ENCODE results near the gene LDLRAD2. TPM values are rescaled to one million over a fixed set of nuclear protein-coding genes. Genes with fewer than 3 reads are reported as not detected.

The LDLRAD2 gene
- total RNA-seq, 1 experiment from 2014 or later: not detected

GRCh38 chr1:21860971-21861370 lies 48.9 kb downstream of the LDLRAD2 start:
- Histone ChIP-seq H3K27me3 (ENCODE audit: low read length) (no peaks in the 10 kb centered on the region), H3K27ac (ENCODE audit: low read length) (no peak overlapping the region), H3K4me1 (ENCODE audit: insufficient read depth, low read length) (peaks cover 8% of the 10 kb centered on the region), H3K79me2 (ENCODE audit: low read length) (no peaks in the 10 kb centered on the region), H3K9ac (ENCODE audit: low read length) (no peak overlapping the region), H3K4me2 (ENCODE audit: low read length) (no peak overlapping the region), H3K36me3 (ENCODE audit: low read depth, low read length) (peaks cover 18% of the 10 kb centered on the region), H3F3A (ENCODE audit: low read length, unreplicated experiment) (no peaks in the 10 kb centered on the region), H2AFZ (ENCODE audit: low read length) (no peak overlapping the region), H3K9me3 (ENCODE audit: low read length) (no peaks in the 10 kb centered on the region), H3K9me2 (replicated peaks; ENCODE audit: low read length) (no peaks in the 10 kb centered on the region), H4K20me1 (ENCODE audit: low read length) (no peaks in the 10 kb centered on the region), H3K4me3 (ENCODE audit: low read length) (no peak overlapping the region)
- intact Hi-C loops (cut with micrococcal nuclease): no loop called here
- ATAC-seq (no peak), DNase-seq (no peak)
- TF ChIP-seq CTCF (conservative IDR thresholded peaks at IDR 0.05; ENCODE audit: low read depth, low read length) (no peak), EZH2 (IDR thresholded peaks at IDR 0.05; ENCODE audit: low read length, unreplicated experiment) (no peak), EZH2phosphoT487 (IDR thresholded peaks at IDR 0.05; ENCODE audit: borderline replicate concordance, low read length) (no peak)
- POLR2A ChIA-PET (ENCODE audit: unreplicated experiment): no interaction called here
- no TSS peak for BruUV-seq (replicated peaks)
- CTCF ChIA-PET: no interaction called here

GRCh38 chr1:21861602-21862429 lies 49.8 kb downstream of the LDLRAD2 start:
- Histone ChIP-seq H3K9ac (ENCODE audit: low read length) (no peak overlapping the region), H3K36me3 (ENCODE audit: low read depth, low read length) (peaks cover 15% of the 10 kb centered on the region), H3K27me3 (ENCODE audit: low read length) (no peaks in the 10 kb centered on the region), H3K9me3 (ENCODE audit: low read length) (no peaks in the 10 kb centered on the region), H3K79me2 (ENCODE audit: low read length) (no peaks in the 10 kb centered on the region), H3K9me2 (replicated peaks; ENCODE audit: low read length) (no peaks in the 10 kb centered on the region), H3K4me3 (ENCODE audit: low read length) (no peak overlapping the region), H3K4me1 (ENCODE audit: insufficient read depth, low read length) (peaks cover 11% of the 10 kb centered on the region), H2AFZ (ENCODE audit: low read length) (no peak overlapping the region), H3F3A (ENCODE audit: low read length, unreplicated experiment) (no peaks in the 10 kb centered on the region), H4K20me1 (ENCODE audit: low read length) (no peaks in the 10 kb centered on the region), H3K4me2 (ENCODE audit: low read length) (0 out of 2 replicates have a peak overlapping the region, but pooled peaks have one; percentile 8), H3K27ac (ENCODE audit: low read length) (peak overlapping the region; percentile 24; the same call in 1 of the 2 replicates)
- intact Hi-C loops (cut with micrococcal nuclease): no loop called here
- ChIA-PET POLR2A (ENCODE audit: unreplicated experiment) (no interaction called here), CTCF (no interaction called here)
- ATAC-seq: peak; percentile 69
- no peak for TF ChIP-seq CTCF (conservative IDR thresholded peaks at IDR 0.05; ENCODE audit: low read depth, low read length)
- TF ChIP-seq EZH2 (IDR thresholded peaks at IDR 0.05; ENCODE audit: low read length, unreplicated experiment): no peak
- no peak for TF ChIP-seq EZH2phosphoT487 (IDR thresholded peaks at IDR 0.05; ENCODE audit: borderline replicate concordance, low read length)
- peak; percentile 64 for DNase-seq
- no TSS peak for BruUV-seq (replicated peaks)

- Histone ChIP-seq H3K4me2 (ENCODE audit: low read length) (no peak overlapping the region), H3K4me1 (ENCODE audit: insufficient read depth, low read length) (peaks cover 13% of the 10 kb centered on the region), H3K36me3 (ENCODE audit: low read depth, low read length) (peaks cover 13% of the 10 kb centered on the region), H3K4me3 (ENCODE audit: low read length) (no peak overlapping the region), H3K79me2 (ENCODE audit: low read length) (no peaks in the 10 kb centered on the region), H3K27ac (ENCODE audit: low read length) (no peak overlapping the region), H2AFZ (ENCODE audit: low read length) (no peak overlapping the region), H4K20me1 (ENCODE audit: low read length) (no peaks in the 10 kb centered on the region), H3K27me3 (ENCODE audit: low read length) (no peaks in the 10 kb centered on the region), H3K9me3 (ENCODE audit: low read length) (no peaks in the 10 kb centered on the region), H3K9ac (ENCODE audit: low read length) (no peak overlapping the region), H3K9me2 (replicated peaks; ENCODE audit: low read length) (no peaks in the 10 kb centered on the region), H3F3A (ENCODE audit: low read length, unreplicated experiment) (no peaks in the 10 kb centered on the region)
- intact Hi-C loops (cut with micrococcal nuclease): no loop called here
- BruUV-seq (replicated peaks): no TSS peak
- no peak for ATAC-seq
- ChIA-PET CTCF (no interaction called here), POLR2A (ENCODE audit: unreplicated experiment) (no interaction called here)
- DNase-seq: no peak
- no peak for TF ChIP-seq CTCF (conservative IDR thresholded peaks at IDR 0.05; ENCODE audit: low read depth, low read length)
- TF ChIP-seq EZH2 (IDR thresholded peaks at IDR 0.05; ENCODE audit: low read length, unreplicated experiment): no peak
- no peak for TF ChIP-seq EZH2phosphoT487 (IDR thresholded peaks at IDR 0.05; ENCODE audit: borderline replicate concordance, low read length)
Observed at GRCh38 chr1:21863981-21864380, 51.9 kb downstream of the LDLRAD2 start.

Measured in PC-3 (cell line).